Tibial nerve (tissue), 4 donors: Measurements from ENCODE around the gene ATG10. TPM values are rescaled to one million over a fixed set of nuclear protein-coding genes. Genes with fewer than 3 reads are reported as not detected.
"Not testable (repeated sequence)": the region's sequence is repeated elsewhere in the genome, so short reads cannot be mapped to it uniquely, and the experiment has no call there.

Experiments used
- DNase-seq, 2 donors: peaks; one replicate each; pipeline ENCODE4 v3.0.0-alpha.2; 2019; ENCODE audit warnings: low spot score in 2 of 2
- H3K27ac ChIP-seq, 4 donors: fragments of 200-600 bp; sonication (generic) in 3 of 4; one replicate each; pipeline ENCODE4 v1.5.1; 2017 to 2019; ENCODE audit warnings: mild to moderate bottlenecking in 1 of 4
- H3K27me3 ChIP-seq, 2 donors: fragments of 200-600 bp; sonication (generic) in 1 of 2; one replicate each; pipeline versions ENCODE4 v1.5.1 to v1.6.0; 2017 to 2019
- H3K36me3 ChIP-seq, 3 donors: fragments of 200-600 bp; sonication (generic); one replicate each; pipeline ENCODE4 v1.5.1; 2018 to 2019
- H3K4me1 ChIP-seq, 4 donors: fragments of 200-600 bp; sonication (generic) in 3 of 4; one replicate each; pipeline ENCODE4 v1.5.1; 2017 to 2019
- H3K4me3 ChIP-seq, 4 donors: fragments of 200-600 bp; sonication (generic) in 3 of 4; one replicate each; pipeline ENCODE4 v1.5.1; 2017 to 2019; ENCODE audit warnings: mild to moderate bottlenecking in 1 of 4, moderate library complexity in 1 of 4
- H3K9me3 ChIP-seq, 4 donors: fragments of 200-600 bp; sonication (generic) in 3 of 4; one replicate each; pipeline ENCODE4 v1.5.1; 2017 to 2019
- EP300 ChIP-seq, 2 donors: sonication (generic); formaldehyde crosslinking; IDR thresholded peaks; one replicate each; pipeline ENCODE4 v1.6.1; 2017; ENCODE audit warnings: antibody characterized with exemption in 2 of 2, mild to moderate bottlenecking in 1 of 2
- POLR2A ChIP-seq, 2 donors: fragments of 450-650 bp; IDR thresholded peaks; one replicate each; pipeline ENCODE4 v1.6.1; 2017; ENCODE audit warnings: antibody characterized with exemption in 2 of 2, mild to moderate bottlenecking in 2 of 2, moderate library complexity in 2 of 2
- WGBS, 2 donors: methylation state at CpG; one replicate each; pipeline ENCODE4 v1.1.5; 2018; 5-methylcytosine and 5-hydroxymethylcytosine counted together
- total RNA-seq, 4 donors: library from RNA; depleted of rRNA; stranded (reverse); fragments of >200 nt; gene quantifications; one replicate each; pipeline ENCODE4 v1.1.0, GENCODE V29; 2016
- TF ChIP-seq, protein P1 (sequence below), 5 experiments: fragments of 200-600 bp in 3 of 5; fragments of 450-650 bp in 2 of 5; sonication (generic) in 3 of 5; IDR thresholded peaks; one replicate each; pipeline ENCODE4 v1.5.1; 2016 to 2019; ENCODE audit warnings: antibody characterized with exemption in 5 of 5, mild to moderate bottlenecking in 3 of 5, moderate library complexity in 2 of 5

ATG10 gene
- total RNA-seq, 4 donors from 2014 or later = 3.5 to 25.1 (median 6.9) TPM

DNA sequence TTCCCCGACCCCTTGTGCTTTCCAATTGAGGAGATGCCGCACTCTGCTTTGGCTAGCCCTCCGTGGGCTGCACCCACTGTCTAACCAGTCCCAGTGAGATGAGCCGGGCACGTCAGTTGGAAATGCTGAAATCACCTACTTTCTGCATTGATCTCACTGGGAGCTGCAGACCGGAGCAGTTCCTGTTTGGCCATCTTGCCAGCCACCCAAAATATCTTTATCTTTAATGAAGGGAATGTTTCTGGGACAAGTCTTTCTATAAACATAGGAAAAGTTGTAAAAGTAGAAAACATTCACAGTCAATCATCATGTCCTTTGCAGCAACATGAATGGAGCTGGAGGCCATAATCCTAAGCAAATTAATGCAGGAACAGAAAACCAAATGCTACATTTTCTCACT lies 158.8 kb downstream of the ATG10 start:
- peaks cover 0 to 24% (median 0%) of the 10 kb centered on the region in 4 donors for H3K9me3 ChIP-seq
- H3K27ac ChIP-seq = no peak overlapping the region
- peaks cover 0 to 8% (median 0%) of the 10 kb centered on the region in 3 donors for H3K36me3 ChIP-seq
- TF ChIP-seq EP300 (IDR thresholded peaks at IDR 0.05) (no peak), POLR2A (IDR thresholded peaks at IDR 0.05) (no peak)
- TF ChIP-seq, protein P1, sequence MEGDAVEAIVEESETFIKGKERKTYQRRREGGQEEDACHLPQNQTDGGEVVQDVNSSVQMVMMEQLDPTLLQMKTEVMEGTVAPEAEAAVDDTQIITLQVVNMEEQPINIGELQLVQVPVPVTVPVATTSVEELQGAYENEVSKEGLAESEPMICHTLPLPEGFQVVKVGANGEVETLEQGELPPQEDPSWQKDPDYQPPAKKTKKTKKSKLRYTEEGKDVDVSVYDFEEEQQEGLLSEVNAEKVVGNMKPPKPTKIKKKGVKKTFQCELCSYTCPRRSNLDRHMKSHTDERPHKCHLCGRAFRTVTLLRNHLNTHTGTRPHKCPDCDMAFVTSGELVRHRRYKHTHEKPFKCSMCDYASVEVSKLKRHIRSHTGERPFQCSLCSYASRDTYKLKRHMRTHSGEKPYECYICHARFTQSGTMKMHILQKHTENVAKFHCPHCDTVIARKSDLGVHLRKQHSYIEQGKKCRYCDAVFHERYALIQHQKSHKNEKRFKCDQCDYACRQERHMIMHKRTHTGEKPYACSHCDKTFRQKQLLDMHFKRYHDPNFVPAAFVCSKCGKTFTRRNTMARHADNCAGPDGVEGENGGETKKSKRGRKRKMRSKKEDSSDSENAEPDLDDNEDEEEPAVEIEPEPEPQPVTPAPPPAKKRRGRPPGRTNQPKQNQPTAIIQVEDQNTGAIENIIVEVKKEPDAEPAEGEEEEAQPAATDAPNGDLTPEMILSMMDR (IDR thresholded peaks at IDR 0.05) = no peak
- no peaks in the 10 kb centered on the region for H3K4me1 ChIP-seq
- H3K27me3 ChIP-seq = no peaks in the 10 kb centered on the region
- no peak overlapping the region for H3K4me3 ChIP-seq
- no peak for DNase-seq
- WGBS, 2 donors = 94 to 96% methylated on average over 6 of the region's 6 CpGs

DNA sequence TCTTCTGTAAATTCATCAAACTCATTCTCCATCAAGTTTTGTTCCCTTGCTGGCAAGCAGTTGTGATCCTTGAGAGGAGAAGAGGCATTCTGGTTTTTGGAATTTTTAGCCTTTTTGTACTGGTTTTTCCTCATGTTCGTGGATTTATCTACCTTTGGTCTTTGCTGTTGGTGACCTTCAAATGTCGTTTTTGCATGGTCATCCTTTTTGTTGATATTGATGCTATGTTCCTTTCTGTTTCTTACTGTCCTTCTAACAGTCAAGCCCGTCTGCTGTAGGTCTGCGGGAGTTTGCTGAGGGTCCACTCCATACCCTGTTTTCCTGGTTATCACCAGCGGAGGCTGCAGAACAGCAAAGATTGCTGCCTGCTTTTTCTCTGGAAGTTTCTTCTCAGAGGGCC lies 165.4 kb downstream of the ATG10 start:
- no peaks in the 10 kb centered on the region for H3K27me3 ChIP-seq
- peaks cover 0 to 29% (median 1%) of the 10 kb centered on the region in 4 donors for H3K9me3 ChIP-seq
- H3K27ac ChIP-seq = no peak overlapping the region
- H3K4me3 ChIP-seq = no peak overlapping the region
- 93 to 94% methylated on average over 5 of the region's 5 CpGs for WGBS, 2 donors
- H3K36me3 ChIP-seq = peaks cover 0 to 7% (median 0%) of the 10 kb centered on the region in 3 donors
- no peak for DNase-seq
- H3K4me1 ChIP-seq = no peaks in the 10 kb centered on the region
- no peak for TF ChIP-seq EP300 (IDR thresholded peaks at IDR 0.05)
- no peak for TF ChIP-seq POLR2A (IDR thresholded peaks at IDR 0.05)
- TF ChIP-seq, protein P1 (IDR thresholded peaks at IDR 0.05) = no peak

DNA sequence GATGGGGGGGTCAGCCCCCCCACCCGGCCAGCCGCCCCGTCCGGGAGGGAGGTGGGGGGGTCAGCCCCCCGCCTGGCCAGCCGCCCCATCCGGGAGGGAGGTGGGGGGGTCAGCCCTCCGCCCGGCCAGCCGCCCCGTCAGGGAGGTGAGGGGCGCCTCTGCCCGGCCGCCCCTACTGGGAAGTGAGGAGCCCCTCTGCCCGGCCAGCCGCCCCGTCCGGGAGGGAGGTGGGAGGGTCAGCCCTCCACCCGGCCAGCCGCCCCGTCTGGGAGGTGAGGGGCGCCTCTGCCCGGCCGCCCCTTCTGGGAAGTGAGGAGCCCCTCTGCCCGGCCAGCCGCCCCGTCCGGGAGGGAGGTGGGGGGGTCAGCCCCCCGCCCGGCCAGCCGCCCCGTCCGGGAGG lies 168.0 kb downstream of the ATG10 start:
- not testable (repeated sequence) for DNase-seq, H3K36me3 ChIP-seq, H3K4me1 ChIP-seq, H3K27ac ChIP-seq, H3K27me3 ChIP-seq, H3K4me3 ChIP-seq
- peaks cover 0 to 36% (median 3%) of the 10 kb centered on the region in 4 donors for H3K9me3 ChIP-seq
- no CpG with 5 or more reads among the region's 33 CpGs for WGBS, 2 donors

DNA sequence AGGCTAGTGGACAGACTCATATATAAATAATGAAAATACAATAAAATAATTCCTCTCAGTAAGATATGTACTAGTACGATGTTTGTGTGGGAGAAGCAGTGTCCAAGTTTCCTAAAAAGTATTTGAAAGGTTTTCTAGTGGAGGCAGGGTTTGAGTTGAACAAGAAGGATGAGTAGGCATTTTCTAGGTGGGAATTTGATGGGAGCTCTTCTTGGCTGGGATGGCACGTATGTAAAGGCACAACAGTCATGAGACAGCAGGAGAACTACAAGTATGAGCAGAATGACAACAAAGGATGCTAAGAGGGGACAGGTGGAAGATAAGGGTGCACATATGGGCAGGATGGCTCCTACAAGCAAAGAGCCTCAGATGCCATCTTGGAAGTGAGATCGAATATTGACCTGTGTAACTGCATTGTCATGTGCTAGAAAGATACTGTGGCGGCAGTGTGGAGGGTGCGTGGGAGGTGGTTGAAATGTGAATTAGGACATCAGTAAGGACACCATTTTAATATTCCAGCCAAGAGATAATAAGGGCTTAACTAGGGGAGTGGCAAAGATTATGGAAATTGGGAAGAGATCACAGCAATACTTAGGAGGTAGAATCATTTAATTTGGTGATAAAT lies 170.5 kb downstream of the ATG10 start:
- TF ChIP-seq, protein P1 (IDR thresholded peaks at IDR 0.05) = no peak
- no peak for TF ChIP-seq EP300 (IDR thresholded peaks at IDR 0.05)
- TF ChIP-seq POLR2A (IDR thresholded peaks at IDR 0.05) = no peak
- WGBS, 2 donors = 90 to 94% methylated on average over 5 of the region's 5 CpGs
- Histone ChIP-seq H3K4me1 (no peaks in the 10 kb centered on the region), H3K9me3 (peaks cover 0 to 15% (median 4%) of the 10 kb centered on the region in 4 donors), H3K36me3 (peaks cover 0 to 6% (median 0%) of the 10 kb centered on the region in 3 donors), H3K27ac (no peak overlapping the region), H3K4me3 (no peak overlapping the region), H3K27me3 (no peaks in the 10 kb centered on the region)
- no peak for DNase-seq

DNA sequence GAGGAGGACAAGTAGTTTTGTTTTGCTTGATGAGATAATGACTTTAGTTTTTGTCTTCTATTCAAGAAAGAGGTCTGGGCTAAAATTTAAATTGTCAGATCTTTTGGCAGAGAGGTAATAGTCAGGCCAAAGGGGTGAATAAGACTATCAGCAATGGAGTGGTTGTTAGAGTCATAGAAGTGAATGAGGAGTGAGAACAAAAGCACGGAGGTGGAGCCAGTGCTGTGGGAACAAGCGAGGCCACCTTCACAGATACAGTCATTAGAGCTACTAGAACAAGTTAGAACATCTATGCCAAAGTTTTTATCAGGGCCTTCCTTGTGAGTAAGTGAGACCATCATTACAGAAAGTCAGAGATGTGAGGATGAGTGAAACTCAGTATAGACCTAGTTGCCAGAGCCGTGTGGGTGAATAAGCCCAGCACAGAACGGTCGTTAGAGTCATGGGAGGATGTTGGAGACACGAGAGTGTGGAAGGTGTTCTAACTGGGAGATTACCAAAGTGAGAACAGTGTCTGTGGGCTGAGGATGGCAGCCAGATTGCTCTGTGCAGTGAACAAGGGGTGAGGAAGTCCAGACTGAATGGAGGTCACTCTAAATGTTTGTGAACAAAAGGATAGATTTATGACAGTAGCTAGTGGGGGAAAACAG lies 171.2 kb downstream of the ATG10 start:
- no peak for DNase-seq
- Histone ChIP-seq H3K36me3 (no peaks in the 10 kb centered on the region), H3K27ac (no peak overlapping the region), H3K4me3 (no peak overlapping the region), H3K4me1 (peaks cover 0 to 3% (median 0%) of the 10 kb centered on the region in 4 donors), H3K27me3 (no peaks in the 10 kb centered on the region), H3K9me3 (peaks cover 0 to 15% (median 4%) of the 10 kb centered on the region in 4 donors)
- 56% methylated on average over 6 of the region's 6 CpGs for WGBS, 2 donors
- TF ChIP-seq POLR2A (IDR thresholded peaks at IDR 0.05) (no peak), EP300 (IDR thresholded peaks at IDR 0.05) (no peak)
- TF ChIP-seq, protein P1 (IDR thresholded peaks at IDR 0.05) = no peak
